K562 (cell line): ENCODE measurements around the gene RIPPLY3. TPM values are rescaled to one million over a fixed set of nuclear protein-coding genes. Genes with fewer than 3 reads are reported as not detected.

Experiments used
- BDP1 ChIP-seq: IDR thresholded peaks from 3 replicates; pipeline ENCODE4 v1.6.1; 2011; ENCODE audit not compliant: insufficient read length, insufficient read depth
- ELF2 ChIP-seq: fragments of 250-450 bp; sonication (Bioruptor Pico); IDR thresholded peaks from 2 replicates; pipeline ENCODE4 v1.5.0; 2021; ENCODE audit warnings: mild to moderate bottlenecking
- ETV6 ChIP-seq, 3 experiments: fragments of 150-350 bp in 1 of 3; sonication (generic) in 1 of 3; formaldehyde crosslinking in 1 of 3; IDR thresholded peaks; 2 replicates each; pipeline versions ENCODE4 v1.6.1 to v1.8.0; 2014 to 2022; ENCODE audit warnings: borderline replicate concordance in 2 of 3, low read depth in 2 of 3, antibody characterized with exemption in 1 of 3, low read length in 1 of 3, mild to moderate bottlenecking in 1 of 3, missing genetic modification reagents in 1 of 3
- FOXJ2 ChIP-seq: fragments of 200-800 bp; sonication (Bioruptor generic); IDR thresholded peaks from 2 replicates; pipeline ENCODE4 v1.6.1; 2016; ENCODE audit warnings: missing genetic modification characterization, missing compliant biosample characterization
- GATAD2A ChIP-seq: fragments of 450-650 bp; IDR thresholded peaks from 2 replicates; pipeline ENCODE4 v1.6.1; 2017
- MCM3 ChIP-seq: fragments of 450-650 bp; IDR thresholded peaks from 2 replicates; pipeline ENCODE4 v1.6.1; 2016
- SMARCE1 ChIP-seq: fragments of 450-650 bp; IDR thresholded peaks from 2 replicates; pipeline ENCODE4 v1.7.1; 2016; ENCODE audit warnings: mild to moderate bottlenecking
- SPI1 ChIP-seq: IDR thresholded peaks from 2 replicates; pipeline ENCODE4 v1.6.1; 2011; ENCODE audit warnings: low read depth, low read length, control low read depth, borderline replicate concordance
- TOE1 ChIP-seq, 2 experiments: fragments of 450-650 bp in 1 of 2; sonication (generic) in 1 of 2; formaldehyde crosslinking in 1 of 2; IDR thresholded peaks; 2 replicates each; pipeline versions ENCODE4 v1.7.1 to v1.8.0; 2016 to 2022; ENCODE audit warnings: borderline replicate concordance in 2 of 2, mild to moderate bottlenecking in 2 of 2, antibody characterized with exemption in 1 of 2, inconsistent platforms in 1 of 2, low read depth in 1 of 2, missing genetic modification reagents in 1 of 2, moderate library complexity in 1 of 2
- ZC3H8 ChIP-seq: fragments of 450-650 bp; IDR thresholded peaks from 2 replicates; pipeline ENCODE4 v1.6.1; 2017
- ZNF239 ChIP-seq: fragments of 250-450 bp; sonication (Bioruptor Pico); IDR thresholded peaks from 2 replicates; pipeline ENCODE4 v1.4.0; 2020; ENCODE audit warnings: mild to moderate bottlenecking
- ZNF583 ChIP-seq: fragments of 250-450 bp; sonication (Bioruptor Pico); IDR thresholded peaks from 2 replicates; pipeline ENCODE4 v1.4.0; 2020
- ZNF778 ChIP-seq: fragments of 450-650 bp; formaldehyde crosslinking; IDR thresholded peaks from 2 replicates; pipeline ENCODE4 v1.4.0; 2020; ENCODE audit warnings: mild to moderate bottlenecking, moderate library complexity
- polyA plus RNA-seq, 8 experiments: library from polyadenylated mRNA; depleted of rRNA in 4 of 8; stranded (reverse) in 5 of 8; unstranded in 3 of 8; fragments of >200 nt; fragmentation: Nextera tagmentation in 2 of 8; fragmentation: Illumina TruSeq in 1 of 8; extraction: Ambion mirVana in 2 of 8; extraction: Trizol in 1 of 8; gene quantifications; 2 replicates each; pipeline versions ENCODE4 v1.2.1 to v1.2.3, GENCODE V29; 2011 to 2014; ENCODE audit warnings: inconsistent platforms in 1 of 8, missing spikeins in 1 of 8
- total RNA-seq, 7 experiments: library from RNA; depleted of rRNA in 6 of 7; stranded (reverse); fragments of >200 nt in 6 of 7; fragmentation: Illumina TruSeq in 2 of 7; extraction: Trizol in 2 of 7; gene quantifications; 2 replicates each; pipeline versions ENCODE4 v1.2.1 to v1.2.3, GENCODE V29; 2011 to 2021; ENCODE audit warnings: low replicate concordance in 1 of 7
- TF ChIP-seq, protein P1 (sequence below): fragments of 200-400 bp; formaldehyde crosslinking; IDR thresholded peaks from 2 replicates; pipeline ENCODE4 v1.6.1; 2017; ENCODE audit warnings: mild to moderate bottlenecking, low read depth, low read length, moderate library complexity
- TF ChIP-seq, protein P2 (sequence below): fragments of 200-800 bp; sonication (Bioruptor generic); IDR thresholded peaks from 2 replicates; pipeline ENCODE4 v1.6.1; 2017; ENCODE audit warnings: missing genetic modification characterization, missing compliant biosample characterization
- TF ChIP-seq, protein P3 (sequence below): sonication (generic); formaldehyde crosslinking; IDR thresholded peaks from 2 replicates; pipeline ENCODE4 v1.8.1; 2023; ENCODE audit warnings: missing genetic modification reagents, mild to moderate bottlenecking, borderline replicate concordance

Gene RIPPLY3
- total and polyA plus RNA-seq, 9 of the 15 experiments (the other 6 are each of a cell fraction or from before 2014, with no cell fraction given): not detected

DNA sequence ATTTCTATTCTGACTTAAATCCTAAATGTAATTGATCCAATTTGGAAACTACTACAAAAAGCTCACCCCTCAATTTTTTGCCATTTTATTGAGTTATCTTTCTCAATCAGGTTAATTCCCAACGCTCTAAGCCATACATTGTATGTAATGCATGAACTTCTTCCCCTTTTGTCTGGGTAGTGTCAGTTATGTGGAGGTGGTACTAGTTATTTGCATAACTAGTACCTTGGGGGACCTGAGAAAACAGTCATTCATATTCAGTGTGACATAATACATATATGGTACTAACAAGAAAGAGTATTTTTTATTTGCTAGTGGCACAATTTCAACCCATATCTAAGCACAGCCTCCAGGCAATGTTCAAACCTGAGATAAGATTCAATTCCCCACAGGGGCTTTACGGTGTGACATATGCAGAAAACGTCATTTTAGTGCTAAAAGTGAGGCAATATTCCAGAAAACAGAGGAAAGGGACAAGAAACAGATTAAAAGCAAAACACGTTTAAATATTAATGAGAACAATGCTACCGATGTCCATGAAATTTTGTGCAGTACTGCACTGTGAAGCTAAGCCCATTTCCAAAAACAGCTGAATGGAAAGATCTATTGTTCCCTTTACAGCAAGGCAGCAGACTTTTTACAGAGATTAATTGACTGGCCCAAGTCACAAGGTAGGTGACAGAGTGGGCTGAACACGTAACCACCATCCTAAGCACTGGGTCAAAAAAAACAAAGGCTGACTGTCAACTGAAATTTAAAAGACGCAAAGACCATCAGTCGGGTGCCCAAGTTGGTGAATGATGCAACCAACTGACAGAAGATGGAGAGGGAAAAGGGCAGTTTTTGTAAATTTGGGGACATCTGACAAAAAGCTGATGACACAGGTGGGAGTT lies 41.4 kb upstream of the RIPPLY3 start (continued):
- TF ChIP-seq, protein P1, sequence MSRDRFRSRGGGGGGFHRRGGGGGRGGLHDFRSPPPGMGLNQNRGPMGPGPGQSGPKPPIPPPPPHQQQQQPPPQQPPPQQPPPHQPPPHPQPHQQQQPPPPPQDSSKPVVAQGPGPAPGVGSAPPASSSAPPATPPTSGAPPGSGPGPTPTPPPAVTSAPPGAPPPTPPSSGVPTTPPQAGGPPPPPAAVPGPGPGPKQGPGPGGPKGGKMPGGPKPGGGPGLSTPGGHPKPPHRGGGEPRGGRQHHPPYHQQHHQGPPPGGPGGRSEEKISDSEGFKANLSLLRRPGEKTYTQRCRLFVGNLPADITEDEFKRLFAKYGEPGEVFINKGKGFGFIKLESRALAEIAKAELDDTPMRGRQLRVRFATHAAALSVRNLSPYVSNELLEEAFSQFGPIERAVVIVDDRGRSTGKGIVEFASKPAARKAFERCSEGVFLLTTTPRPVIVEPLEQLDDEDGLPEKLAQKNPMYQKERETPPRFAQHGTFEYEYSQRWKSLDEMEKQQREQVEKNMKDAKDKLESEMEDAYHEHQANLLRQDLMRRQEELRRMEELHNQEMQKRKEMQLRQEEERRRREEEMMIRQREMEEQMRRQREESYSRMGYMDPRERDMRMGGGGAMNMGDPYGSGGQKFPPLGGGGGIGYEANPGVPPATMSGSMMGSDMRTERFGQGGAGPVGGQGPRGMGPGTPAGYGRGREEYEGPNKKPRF: no peak
- TF ChIP-seq SMARCE1: peak; percentile 10; the same call in 1 of the 2 replicates
- TF ChIP-seq BDP1: no peak
- TF ChIP-seq ZNF583 (CRISPR knock-in tag): no peak
- TF ChIP-seq TOE1 (IDR thresholded peaks at IDR 0.05; ENCODE audit: borderline replicate concordance): no peak
- TF ChIP-seq TOE1 (CRISPR knock-in tag; IDR thresholded peaks at IDR 0.05; ENCODE audit: borderline replicate concordance, low read depth): no peak
- peak; percentile 90 for TF ChIP-seq FOXJ2 (tag)
- no peak for TF ChIP-seq MCM3
- TF ChIP-seq ETV6 (IDR thresholded peaks at IDR 0.05; ENCODE audit: borderline replicate concordance in 1 of 2, low read depth in 2 of 2, low read length in 1 of 2): no peak
- 0 out of 2 replicates have a peak, but pooled peaks have one; percentile 62 for TF ChIP-seq ETV6 (CRISPR knock-in tag; IDR thresholded peaks at IDR 0.05; ENCODE audit: borderline replicate concordance)
- TF ChIP-seq, protein P2, sequence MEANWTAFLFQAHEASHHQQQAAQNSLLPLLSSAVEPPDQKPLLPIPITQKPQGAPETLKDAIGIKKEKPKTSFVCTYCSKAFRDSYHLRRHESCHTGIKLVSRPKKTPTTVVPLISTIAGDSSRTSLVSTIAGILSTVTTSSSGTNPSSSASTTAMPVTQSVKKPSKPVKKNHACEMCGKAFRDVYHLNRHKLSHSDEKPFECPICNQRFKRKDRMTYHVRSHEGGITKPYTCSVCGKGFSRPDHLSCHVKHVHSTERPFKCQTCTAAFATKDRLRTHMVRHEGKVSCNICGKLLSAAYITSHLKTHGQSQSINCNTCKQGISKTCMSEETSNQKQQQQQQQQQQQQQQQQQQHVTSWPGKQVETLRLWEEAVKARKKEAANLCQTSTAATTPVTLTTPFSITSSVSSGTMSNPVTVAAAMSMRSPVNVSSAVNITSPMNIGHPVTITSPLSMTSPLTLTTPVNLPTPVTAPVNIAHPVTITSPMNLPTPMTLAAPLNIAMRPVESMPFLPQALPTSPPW: peak; percentile 56
- no peak for TF ChIP-seq SPI1
- TF ChIP-seq ZNF239 (CRISPR knock-in tag): no peak; the same call in 1 of the 2 replicates
- TF ChIP-seq ELF2 (CRISPR knock-in tag): no peak
- TF ChIP-seq GATAD2A: peak; percentile 55; the same call in 1 of the 2 replicates
- no peak for TF ChIP-seq ZC3H8
- no peak for TF ChIP-seq ZNF778
- TF ChIP-seq, protein P3, sequence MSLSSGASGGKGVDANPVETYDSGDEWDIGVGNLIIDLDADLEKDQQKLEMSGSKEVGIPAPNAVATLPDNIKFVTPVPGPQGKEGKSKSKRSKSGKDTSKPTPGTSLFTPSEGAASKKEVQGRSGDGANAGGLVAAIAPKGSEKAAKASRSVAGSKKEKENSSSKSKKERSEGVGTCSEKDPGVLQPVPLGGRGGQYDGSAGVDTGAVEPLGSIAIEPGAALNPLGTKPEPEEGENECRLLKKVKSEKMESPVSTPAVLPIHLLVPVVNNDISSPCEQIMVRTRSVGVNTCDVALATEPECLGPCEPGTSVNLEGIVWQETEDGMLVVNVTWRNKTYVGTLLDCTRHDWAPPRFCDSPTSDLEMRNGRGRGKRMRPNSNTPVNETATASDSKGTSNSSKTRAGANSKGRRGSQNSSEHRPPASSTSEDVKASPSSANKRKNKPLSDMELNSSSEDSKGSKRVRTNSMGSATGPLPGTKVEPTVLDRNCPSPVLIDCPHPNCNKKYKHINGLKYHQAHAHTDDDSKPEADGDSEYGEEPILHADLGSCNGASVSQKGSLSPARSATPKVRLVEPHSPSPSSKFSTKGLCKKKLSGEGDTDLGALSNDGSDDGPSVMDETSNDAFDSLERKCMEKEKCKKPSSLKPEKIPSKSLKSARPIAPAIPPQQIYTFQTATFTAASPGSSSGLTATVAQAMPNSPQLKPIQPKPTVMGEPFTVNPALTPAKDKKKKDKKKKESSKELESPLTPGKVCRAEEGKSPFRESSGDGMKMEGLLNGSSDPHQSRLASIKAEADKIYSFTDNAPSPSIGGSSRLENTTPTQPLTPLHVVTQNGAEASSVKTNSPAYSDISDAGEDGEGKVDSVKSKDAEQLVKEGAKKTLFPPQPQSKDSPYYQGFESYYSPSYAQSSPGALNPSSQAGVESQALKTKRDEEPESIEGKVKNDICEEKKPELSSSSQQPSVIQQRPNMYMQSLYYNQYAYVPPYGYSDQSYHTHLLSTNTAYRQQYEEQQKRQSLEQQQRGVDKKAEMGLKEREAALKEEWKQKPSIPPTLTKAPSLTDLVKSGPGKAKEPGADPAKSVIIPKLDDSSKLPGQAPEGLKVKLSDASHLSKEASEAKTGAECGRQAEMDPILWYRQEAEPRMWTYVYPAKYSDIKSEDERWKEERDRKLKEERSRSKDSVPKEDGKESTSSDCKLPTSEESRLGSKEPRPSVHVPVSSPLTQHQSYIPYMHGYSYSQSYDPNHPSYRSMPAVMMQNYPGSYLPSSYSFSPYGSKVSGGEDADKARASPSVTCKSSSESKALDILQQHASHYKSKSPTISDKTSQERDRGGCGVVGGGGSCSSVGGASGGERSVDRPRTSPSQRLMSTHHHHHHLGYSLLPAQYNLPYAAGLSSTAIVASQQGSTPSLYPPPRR (CRISPR knock-in tag): no peak
